Measurements from ENCODE around the gene C17orf113.

DNA sequence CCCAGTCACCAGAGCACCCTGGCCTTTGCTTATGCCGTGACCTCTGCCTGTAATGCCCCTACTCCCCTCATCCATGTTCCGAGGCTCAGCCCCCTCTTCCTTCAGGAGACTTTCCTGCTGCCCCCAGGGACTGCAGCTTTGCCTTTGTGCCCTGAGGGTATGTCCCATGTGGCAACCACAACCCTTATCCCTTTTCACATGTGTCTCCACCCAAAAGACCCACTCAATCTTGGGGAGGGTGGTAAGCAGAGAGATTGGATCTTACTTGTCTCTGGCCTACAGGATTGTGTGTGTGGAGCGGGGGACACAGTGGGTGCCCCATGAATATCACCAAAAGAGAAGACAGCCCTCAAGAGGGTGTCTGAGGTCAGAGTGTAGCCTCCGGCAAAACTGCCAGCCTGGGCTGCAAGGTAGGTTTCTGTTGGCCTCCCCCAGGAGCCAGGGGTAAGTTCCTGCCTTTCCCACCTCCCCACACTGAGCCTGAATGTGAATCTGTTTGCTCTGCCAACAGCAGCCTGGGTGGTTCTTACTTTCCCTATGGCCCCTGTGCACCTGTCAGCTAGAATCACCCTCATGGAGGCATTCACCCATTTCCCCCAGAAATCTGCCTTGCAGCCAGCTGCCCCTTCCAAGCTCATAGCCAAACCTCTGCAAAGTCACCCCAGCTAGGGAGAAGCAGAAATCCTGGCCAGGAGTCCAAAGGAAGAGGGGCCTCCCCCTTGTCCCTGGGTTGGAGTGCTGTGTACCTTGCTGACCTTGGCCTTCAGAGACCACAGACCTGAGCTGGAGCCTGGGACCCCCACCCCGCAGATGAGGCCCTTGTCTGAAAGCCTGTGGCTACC is 11.5 kb upstream of the C17orf113 start:
- TF ChIP-seq SP1 (IDR thresholded peaks at IDR 0.05), result no peak
- TF ChIP-seq, protein P1, sequence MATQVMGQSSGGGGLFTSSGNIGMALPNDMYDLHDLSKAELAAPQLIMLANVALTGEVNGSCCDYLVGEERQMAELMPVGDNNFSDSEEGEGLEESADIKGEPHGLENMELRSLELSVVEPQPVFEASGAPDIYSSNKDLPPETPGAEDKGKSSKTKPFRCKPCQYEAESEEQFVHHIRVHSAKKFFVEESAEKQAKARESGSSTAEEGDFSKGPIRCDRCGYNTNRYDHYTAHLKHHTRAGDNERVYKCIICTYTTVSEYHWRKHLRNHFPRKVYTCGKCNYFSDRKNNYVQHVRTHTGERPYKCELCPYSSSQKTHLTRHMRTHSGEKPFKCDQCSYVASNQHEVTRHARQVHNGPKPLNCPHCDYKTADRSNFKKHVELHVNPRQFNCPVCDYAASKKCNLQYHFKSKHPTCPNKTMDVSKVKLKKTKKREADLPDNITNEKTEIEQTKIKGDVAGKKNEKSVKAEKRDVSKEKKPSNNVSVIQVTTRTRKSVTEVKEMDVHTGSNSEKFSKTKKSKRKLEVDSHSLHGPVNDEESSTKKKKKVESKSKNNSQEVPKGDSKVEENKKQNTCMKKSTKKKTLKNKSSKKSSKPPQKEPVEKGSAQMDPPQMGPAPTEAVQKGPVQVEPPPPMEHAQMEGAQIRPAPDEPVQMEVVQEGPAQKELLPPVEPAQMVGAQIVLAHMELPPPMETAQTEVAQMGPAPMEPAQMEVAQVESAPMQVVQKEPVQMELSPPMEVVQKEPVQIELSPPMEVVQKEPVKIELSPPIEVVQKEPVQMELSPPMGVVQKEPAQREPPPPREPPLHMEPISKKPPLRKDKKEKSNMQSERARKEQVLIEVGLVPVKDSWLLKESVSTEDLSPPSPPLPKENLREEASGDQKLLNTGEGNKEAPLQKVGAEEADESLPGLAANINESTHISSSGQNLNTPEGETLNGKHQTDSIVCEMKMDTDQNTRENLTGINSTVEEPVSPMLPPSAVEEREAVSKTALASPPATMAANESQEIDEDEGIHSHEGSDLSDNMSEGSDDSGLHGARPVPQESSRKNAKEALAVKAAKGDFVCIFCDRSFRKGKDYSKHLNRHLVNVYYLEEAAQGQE (IDR thresholded peaks at IDR 0.05), result no peak
- TF ChIP-seq, protein P2, sequence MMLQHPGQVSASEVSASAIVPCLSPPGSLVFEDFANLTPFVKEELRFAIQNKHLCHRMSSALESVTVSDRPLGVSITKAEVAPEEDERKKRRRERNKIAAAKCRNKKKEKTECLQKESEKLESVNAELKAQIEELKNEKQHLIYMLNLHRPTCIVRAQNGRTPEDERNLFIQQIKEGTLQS (IDR thresholded peaks at IDR 0.05), result no peak
- TF ChIP-seq, protein P3, sequence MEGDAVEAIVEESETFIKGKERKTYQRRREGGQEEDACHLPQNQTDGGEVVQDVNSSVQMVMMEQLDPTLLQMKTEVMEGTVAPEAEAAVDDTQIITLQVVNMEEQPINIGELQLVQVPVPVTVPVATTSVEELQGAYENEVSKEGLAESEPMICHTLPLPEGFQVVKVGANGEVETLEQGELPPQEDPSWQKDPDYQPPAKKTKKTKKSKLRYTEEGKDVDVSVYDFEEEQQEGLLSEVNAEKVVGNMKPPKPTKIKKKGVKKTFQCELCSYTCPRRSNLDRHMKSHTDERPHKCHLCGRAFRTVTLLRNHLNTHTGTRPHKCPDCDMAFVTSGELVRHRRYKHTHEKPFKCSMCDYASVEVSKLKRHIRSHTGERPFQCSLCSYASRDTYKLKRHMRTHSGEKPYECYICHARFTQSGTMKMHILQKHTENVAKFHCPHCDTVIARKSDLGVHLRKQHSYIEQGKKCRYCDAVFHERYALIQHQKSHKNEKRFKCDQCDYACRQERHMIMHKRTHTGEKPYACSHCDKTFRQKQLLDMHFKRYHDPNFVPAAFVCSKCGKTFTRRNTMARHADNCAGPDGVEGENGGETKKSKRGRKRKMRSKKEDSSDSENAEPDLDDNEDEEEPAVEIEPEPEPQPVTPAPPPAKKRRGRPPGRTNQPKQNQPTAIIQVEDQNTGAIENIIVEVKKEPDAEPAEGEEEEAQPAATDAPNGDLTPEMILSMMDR (IDR thresholded peaks at IDR 0.05; ENCODE audit: low read depth, low read length, missing input control), result no peak
- TF ChIP-seq, protein P4, sequence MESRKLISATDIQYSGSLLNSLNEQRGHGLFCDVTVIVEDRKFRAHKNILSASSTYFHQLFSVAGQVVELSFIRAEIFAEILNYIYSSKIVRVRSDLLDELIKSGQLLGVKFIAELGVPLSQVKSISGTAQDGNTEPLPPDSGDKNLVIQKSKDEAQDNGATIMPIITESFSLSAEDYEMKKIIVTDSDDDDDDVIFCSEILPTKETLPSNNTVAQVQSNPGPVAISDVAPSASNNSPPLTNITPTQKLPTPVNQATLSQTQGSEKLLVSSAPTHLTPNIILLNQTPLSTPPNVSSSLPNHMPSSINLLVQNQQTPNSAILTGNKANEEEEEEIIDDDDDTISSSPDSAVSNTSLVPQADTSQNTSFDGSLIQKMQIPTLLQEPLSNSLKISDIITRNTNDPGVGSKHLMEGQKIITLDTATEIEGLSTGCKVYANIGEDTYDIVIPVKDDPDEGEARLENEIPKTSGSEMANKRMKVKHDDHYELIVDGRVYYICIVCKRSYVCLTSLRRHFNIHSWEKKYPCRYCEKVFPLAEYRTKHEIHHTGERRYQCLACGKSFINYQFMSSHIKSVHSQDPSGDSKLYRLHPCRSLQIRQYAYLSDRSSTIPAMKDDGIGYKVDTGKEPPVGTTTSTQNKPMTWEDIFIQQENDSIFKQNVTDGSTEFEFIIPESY (IDR thresholded peaks at IDR 0.05), result no peak
- TF ChIP-seq JUND (IDR thresholded peaks at IDR 0.05), result no peak
- TF ChIP-seq YY1 (IDR thresholded peaks at IDR 0.05), result no peak
- TF ChIP-seq EGR1 (IDR thresholded peaks at IDR 0.05; ENCODE audit: low read depth in 2 of 2), result no peak
- TF ChIP-seq RXRA (IDR thresholded peaks at IDR 0.05), result no peak
- no peak for TF ChIP-seq TAF1 (conservative IDR thresholded peaks at IDR 0.05)
- TF ChIP-seq FOXA1 (IDR thresholded peaks at IDR 0.05), result no peak
- TF ChIP-seq, protein P5, sequence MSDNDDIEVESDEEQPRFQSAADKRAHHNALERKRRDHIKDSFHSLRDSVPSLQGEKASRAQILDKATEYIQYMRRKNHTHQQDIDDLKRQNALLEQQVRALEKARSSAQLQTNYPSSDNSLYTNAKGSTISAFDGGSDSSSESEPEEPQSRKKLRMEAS (IDR thresholded peaks at IDR 0.05), result no peak

Data from liver (tissue), 3 donors.